Activated gamma-delta T cell (primary cell): ENCODE results near the gene PPIL6.
"Not testable (repeated sequence)": the region's sequence is repeated elsewhere in the genome, so short reads cannot be mapped to it uniquely, and the experiment has no call there.

Experiments
- DNase-seq: peaks from one replicate; lab custom pipeline; 2025; lab: John Stamatoyannopoulos, UW

The PPIL6 gene

DNA sequence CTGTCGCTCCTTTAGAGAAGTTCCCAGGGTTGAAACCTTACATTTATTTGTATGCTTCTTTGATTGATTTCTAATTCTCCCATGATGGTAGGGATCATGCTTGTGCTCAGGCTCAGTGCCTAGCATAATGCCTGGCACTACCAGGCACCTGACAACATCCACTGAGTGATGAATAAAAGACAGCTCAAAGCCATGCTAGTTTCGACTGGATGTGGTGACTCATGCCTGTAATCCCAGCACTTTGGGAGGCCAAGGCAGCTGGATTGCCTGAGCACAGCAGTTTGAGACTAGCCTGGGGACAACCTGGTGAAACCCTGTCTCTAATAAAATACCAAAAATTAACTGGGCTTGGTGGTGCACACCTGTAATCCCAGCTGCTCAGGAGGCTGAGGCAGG, 46.5 kb downstream of the PPIL6 start:
- DNase-seq: no peak

DNA sequence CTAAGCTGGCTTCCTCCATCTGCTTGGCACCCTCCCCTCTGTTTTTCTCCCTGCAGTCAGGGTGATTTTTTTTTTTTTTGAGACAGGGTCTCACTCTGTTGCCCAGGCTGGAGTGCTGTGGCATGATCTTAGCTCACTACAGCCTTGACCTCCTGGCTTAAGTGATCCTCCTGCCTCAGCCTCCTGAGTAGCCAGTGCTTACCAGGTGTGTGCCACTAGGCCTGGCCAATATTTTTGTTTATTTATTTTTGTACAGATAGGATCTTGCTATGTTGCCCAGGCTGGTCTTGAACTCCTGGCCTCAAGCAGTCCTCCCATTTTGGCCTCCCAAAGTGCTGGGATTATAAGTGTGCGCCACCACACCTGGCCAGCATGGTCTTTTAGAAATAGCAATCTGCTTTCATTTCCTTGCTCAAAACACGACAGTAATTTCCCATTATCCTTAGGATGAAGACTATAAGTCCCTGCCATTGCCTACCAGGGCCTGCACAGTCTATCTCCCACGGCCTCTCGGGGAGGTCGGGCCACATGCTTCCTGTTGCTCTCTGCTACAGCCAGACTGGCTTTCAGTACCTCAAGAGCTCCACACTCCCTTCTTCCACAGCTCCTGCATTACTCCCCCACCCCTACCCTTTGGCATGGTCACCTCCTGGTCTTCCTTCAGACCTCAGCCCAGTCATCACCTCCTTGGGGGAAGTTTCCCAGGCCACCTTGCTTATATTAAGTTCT, 47.1 kb downstream of the PPIL6 start:
- no peak for DNase-seq

DNA sequence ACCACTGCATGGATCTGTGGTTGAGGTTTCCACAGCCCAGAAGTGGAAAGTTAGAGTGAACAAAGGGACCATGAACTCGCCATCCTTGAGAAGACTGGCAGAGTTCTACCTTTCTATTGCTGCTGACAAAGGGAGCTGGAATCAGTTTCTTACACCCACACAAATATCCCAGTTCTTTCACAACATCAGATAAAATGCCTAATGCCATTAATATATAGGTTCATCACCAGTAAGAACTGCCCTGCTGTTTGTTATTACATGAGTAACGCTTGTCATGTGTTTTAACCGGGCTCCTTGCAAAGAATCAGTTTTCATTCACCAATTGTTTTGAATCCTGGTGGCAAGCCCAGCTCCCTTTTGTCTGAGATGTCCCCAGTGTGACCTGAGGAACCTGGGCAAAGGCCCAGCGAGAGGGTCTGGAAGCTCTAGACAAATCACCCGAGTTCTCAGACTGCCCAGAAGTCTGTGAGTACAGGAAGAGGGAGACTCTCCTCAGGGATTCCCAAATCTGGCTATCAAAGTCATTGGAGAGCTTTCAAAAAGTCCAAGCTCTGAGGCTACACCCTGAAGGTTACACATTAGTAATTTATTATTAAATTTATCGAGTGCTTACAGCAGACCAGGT, 50.7 kb downstream of the PPIL6 start:
- no peak for DNase-seq

DNA sequence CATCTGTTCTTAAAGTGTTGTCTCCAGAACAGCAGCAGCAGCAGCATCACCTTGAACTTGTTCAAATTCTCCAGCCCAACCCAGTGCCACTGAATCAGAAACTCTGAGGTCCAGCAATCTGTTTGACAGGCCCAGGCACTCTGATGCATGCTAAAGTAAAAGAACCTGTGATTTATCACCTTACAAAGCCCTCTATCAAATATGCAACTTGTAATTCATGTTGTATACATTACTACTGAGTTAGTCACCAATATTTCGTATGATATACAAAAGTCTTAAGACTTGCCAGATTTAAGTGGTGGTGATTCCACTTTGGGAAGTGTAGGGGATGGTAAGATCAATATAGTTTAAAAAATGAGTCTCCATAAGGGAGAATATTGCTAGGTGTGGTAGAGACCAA, 52.2 kb downstream of the PPIL6 start:
- DNase-seq: no peak

DNA sequence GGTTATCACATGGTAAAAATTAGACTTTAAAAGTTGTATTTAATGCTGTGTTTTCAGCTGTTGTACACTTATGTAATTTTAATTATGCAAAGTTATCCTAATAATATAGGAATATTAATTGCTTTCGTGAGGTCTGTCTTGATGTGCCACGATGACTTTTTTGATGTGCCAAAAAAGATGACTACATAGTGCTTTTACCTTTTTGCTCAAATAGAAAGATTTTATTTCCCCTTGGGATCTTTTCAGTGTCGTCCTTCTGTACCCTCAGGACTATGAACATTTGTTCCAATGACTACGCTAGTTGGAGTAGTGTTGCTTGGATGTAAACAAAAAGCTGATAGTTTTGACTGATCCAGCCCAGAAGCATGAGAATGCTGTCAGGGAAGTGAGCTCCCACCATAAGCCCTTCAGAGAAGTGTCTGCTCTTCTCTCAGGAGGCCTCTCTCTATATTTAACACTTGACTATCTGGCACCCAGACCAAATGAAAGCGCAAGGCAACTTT, 56.9 kb downstream of the PPIL6 start:
- no peak for DNase-seq

DNA sequence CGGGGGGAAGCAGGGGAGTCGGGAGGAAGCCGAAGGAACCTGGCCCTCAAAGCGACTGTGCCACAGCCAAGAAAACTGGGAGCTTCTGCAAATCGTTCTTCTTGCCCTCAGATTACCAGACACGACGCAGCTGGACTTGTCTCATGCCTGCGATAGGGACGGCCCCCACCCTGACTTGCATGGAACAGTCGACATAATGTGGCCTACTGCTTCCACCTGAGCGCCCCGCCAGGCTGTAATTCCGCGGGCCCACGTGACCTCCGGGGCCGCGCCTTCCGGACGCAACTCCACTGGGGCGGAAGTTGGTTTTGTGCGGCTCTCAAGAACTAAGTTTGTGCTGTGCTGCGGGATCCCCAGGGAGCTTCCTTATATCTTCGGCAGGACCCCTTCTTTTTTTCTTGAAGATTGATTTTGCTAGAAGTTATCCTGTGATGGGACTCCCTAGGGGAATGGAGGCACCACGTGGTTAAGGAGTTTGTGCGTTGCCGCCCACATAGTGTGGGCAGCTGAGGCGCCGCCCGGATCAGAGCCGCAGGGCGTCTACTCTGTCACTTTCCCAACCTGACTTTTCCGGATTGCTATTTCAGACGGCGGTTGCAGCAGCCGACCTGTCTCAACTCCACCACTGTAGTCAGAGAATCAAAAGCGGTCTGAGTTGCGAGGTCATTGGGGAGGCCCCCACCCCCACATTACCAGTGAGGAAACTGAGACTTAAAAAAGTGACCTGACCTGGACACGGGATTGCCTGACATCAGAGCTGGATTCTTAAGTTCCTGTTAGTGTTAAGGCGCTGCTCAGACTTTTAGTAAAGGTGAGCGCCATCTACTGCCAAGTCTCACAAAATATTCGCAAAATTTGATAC, 57.6 kb downstream of the PPIL6 start:
- peak; percentile 82 for DNase-seq

DNA sequence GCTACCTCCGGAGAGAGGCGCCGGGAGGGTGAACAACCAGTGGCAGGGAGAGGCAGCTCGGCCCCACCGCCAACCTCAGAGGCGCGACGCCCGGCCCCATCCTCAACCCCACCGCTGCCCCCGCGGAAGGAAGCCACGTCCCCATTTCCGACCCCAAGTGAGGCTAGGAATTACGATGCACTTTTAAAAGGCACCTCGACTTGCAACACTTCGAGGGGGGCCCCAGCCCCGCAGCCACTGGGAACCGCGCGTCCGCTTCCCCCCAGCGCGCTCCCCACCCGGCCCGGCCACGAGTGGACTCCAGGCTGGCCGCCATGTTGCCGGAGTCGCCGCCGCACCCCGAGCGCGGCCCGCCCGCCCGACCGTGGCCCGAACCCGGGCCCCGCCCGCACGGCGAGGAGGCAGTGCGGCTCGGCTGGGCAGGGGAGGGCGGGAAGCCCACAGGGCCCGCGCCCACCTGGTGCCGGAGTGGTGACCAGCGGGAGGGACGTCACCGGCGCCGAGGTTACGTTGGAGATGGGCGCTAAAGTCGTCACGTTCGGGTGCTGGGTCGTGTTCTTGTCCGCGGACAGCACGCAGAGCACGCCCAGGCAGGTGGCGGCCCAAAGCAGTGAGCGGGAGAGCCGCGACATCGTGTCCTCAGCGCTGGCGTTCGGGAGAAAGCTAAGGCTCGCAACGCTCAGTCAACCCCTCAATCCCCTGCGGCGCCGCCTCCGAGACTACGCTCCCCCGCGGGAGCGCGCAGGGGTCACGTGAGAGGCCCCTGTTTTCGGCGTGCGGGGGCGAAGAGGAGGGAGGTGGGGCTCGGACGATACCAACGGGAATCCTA, 58.5 kb downstream of the PPIL6 start, which contains the start of gene CD164:
Gene CD164, minus strand, starts transcription at position 721 of the 829 bp plus-strand sequence. Its CDS starts 89 bp downstream, at position 632.
- DNase-seq: peak; percentile 91

DNA sequence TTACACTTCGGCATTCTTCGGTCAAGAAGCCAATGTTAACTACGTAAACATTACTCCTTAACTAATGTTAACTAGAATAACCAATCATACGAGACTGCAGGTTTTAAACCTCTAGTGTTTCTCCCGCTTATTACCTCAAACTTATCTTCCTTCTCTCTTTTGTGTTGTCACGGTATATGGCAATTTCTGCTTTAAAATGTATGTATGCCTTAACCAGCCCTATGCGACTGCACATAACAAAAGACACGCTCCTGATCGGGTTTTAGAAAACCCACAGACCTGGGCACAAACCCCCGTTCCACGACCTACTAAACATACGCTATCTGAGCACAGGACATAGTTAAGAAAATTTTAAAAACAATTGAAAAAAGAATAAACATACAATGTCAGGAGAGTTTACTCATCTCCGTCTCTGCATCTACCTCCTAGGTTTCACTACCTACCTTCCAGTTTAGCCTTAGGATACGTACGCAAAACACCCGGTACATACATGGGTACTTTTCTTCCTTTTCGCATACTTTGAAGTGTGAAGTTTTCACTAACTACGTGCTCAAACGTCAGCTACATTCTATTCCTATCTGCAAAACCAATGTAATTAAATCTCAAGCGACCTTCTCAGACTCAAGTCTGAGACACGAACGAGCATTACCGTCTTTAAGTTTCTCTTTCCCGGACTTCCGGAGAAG, 59.2 kb downstream of the PPIL6 start:
- DNase-seq: no peak

DNA sequence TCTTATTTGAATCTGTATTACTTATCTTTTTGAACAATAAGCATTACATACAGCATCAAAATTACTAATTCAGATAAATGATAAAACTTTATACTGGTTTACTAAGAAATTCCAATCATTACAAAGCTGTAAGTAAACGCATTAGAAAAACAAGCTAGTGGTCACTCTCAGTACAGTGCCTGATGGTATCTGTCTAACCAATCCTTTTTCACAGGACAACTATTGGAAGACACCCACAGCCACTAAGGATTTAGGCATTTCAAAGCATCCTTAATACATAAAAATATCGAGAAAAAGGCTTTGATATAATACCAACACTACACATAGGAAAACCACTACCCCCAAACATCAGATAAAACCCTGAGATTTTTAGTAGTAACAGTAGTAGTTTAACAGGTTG, 60.7 kb downstream of the PPIL6 start:
- DNase-seq: no peak

DNA sequence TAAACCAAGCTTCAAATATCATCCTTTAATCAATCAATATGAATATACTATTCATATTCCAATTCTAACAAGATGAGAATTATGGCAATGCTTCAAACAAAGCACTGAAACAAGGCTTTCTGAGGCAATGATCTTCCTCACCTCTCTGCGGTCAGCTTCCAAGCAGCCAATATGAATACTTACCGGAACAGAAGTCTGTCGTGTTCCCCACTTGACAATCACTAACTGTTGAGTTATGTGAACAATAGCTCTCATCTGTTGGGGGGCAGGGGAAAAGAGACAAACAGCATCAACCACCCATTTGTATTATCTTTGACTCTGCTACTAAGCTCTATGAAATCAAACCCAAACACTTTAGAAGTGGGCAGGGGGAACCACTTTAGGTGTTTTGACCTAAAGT, 62.7 kb downstream of the PPIL6 start:
- DNase-seq: no peak

DNA sequence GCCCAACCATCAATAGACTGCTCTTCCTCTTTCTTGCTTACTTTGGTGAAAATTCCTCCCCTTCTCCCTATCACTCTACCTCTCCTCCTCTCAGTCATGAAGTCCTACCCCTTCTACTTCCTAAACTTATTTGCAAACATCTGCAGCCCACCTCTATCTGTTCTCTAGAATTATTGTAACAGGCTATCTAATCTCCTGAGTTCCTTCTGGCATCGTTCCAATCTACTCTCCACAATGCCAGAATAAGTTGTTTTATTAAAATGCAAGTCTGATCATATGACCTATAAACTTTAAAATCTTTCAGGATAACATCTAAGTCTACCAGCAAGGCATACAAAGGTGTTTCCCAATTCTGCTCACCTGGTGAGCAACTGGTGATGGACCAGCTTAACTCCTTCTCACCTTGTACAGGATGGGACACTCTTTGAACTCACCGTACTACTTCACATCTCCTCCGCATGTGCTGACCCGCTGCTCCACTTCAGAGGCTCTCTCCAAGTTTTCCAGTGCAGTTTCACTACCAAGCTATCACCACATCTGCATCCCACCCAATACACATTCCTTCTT, 66.0 kb downstream of the PPIL6 start:
- DNase-seq: no peak

DNA sequence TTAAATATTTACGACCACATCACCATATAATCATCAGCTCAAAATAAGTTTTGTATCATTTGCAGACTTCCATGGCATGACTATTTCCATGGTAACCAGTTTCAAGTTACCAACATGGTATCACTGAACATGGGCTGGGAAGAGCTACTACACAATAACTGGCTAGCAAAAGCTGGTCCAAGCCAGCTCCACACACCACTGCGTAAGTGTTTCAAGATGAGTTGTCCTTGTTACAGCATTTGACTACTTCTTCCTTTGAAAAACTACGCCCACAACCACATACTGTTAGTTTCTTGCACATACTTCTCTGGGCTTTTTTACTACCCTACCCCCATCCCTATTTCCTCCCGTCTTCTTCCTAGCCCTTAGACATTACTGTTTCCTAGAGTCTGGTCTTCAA, 66.7 kb downstream of the PPIL6 start:
- no peak for DNase-seq

DNA sequence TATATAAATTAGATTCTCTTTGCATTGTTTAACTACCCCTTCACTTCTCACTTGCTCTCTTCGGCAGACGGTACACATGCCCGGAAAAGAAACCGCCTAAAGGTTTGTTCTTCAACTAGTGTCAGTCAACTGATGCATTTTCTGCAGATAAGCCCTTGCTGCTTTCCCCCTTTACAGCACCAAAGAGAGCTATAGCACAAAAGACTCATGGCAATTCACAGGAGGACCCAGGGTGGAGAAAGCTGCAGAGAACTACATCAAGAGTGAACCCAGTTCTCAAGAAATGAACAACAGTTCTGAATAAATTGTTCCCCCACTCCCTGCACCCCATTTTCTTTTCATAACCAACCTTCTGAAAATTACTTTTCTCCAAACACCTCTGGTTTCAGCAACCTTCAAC, 67.1 kb downstream of the PPIL6 start:
- DNase-seq: no peak

DNA sequence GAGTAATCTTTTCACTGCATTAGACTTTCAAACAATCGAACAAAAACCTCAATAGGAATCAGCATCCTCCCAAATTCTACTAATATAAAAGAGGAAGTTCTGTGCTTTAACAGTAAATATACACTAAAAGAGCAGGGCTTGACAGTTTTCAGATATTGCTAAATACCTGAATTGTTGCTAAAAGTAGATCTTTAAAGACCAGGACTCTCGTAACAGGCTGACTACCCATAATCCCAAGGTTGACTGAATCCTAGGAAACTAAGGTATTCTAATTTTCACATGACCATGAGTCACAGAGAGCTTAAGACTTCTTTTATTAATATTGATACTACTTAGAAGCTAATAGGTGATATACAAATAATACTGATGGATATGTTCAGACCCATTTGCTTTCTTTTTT, 68.3 kb downstream of the PPIL6 start:
- DNase-seq: no peak

DNA sequence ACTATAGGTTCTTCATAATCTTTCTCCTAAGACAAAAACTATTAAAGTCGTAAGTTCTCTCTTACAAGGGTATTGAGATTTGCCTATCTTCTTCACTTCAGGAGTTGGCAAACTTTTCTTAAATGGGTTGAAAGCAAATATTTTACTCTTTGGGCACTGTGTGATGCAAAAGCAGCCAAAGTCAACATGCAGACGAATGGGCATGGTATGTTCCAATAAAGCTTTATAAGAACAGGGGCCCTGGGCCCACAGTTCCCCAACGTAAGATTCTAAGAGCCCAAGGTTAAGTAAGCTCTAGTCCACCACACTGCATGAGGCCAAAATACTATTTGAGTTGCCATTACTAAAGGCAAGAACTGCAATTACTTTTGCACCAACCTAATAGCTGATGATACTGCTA, 69.6 kb downstream of the PPIL6 start:
- no peak for DNase-seq

DNA sequence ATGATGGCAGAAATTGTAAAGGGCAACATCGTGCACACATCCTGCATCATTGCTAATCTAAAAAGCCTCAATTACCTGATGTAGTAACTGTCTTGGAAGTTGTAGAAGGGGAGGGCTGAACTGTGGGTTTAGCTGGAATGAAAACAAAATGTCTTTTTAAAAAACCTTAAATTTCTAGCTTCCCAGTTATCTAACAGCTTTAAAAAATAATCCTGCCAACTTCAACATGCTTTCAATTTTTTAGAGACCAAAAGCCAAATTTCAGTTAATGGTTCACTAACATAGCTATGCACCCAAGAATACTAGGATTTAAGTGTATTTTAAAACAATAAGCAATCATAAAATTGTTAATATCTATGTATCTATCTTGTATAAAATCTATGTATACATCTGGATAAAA, 70.1 kb downstream of the PPIL6 start:
- no peak for DNase-seq

DNA sequence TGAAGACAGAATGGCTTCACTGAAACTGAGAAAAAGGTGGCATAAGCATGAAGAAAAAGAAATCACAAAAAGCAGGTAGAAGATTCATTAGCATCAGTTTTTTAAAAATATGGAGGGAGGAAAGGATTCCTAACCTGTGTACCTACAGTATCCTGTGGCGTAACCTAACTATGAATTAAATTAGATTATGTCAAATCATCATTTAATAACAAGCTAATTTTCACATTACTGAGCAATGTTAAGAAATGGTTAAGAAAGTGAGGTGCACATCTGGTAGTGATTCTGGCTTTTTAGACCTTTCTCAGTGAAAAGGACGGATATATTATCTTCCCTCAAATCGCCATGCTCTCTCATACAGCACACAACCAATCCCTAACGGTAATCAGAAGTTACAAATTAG, 70.7 kb downstream of the PPIL6 start:
- DNase-seq: no peak

DNA sequence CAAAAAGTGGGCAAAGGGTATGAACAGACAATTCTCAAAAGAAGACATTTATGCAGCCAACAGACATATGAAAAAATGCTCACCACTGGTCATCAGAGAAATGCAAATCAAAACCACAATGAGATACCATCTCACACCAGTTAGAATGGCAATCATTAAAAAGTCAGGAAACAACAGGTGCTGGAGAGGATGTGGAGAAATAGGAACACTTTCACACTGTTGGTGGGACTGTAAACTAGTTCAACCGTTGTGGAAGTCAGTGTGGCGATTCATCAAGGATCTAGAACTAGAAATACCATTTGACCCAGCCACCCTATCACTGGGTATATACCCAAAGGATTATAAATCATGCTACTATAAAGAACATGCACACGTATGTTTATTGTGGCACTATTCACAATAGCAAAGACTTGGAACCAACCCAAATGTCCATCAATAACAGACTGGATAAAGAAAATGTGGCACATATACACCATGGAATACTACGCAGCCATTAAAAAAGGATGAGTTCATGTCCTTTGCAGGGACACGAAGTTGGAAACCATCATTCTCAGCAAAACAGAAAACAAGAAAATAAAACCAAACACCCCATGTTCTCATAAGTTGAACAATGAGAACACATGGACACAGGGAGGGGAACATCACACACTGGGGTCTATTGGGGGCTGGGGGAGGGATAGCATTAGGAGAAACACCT, 75.9 kb downstream of the PPIL6 start:
- DNase-seq: not testable (repeated sequence)

DNA sequence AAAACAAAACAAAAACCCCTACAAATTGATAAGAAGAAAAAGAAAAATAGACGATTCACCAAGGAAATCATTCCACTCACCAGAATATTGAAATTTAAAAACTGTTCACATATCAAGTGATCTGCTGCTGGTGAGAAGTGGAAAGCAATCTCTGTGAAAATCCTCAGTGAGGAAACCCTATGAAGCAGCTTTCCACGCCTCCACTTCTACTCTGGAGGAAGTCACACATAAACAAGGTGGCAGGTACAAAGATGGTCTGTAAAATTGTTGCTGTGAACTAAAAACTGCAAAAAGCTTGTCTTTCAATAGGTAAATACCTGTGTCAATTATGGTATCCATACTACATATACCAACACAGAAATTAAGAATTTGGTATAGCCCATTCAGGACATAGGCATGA, 76.7 kb downstream of the PPIL6 start:
- DNase-seq: no peak
